ENCODE results near the gene PDZRN4. TPM values are rescaled to one million over a fixed set of nuclear protein-coding genes. Genes with fewer than 3 reads are reported as not detected.

The PDZRN4 gene
- total RNA-seq, 1 experiment from 2014 or later, result not detected

GRCh38 chr12:41186026-41186425 lies 2.1 kb upstream of the PDZRN4 start:
- H3K4me1 Mint-ChIP-seq (ENCODE audit: low read depth, unreplicated experiment), result no peaks in the 10 kb centered on the region
- no peak for TF ChIP-seq CTCF (IDR thresholded peaks at IDR 0.05; ENCODE audit: insufficient read depth in 1 of 2, low read depth in 1 of 2, low read length in 1 of 2, severe bottlenecking in 1 of 2, unreplicated experiment in 1 of 2)
- no peaks in the 10 kb centered on the region for H3K36me3 ChIP-seq (ENCODE audit: control insufficient read depth, insufficient read depth, low read length)
- ChIA-PET CTCF (no interaction called here), POLR2A (no interaction called here)
- no peaks in the 10 kb centered on the region for H3K9me3 Mint-ChIP-seq (ENCODE audit: unreplicated experiment)
- no peak overlapping the region for H3K4me3 ChIP-seq (ENCODE audit: low read depth, low read length)
- no peaks in the 10 kb centered on the region for H3K27me3 Mint-ChIP-seq (ENCODE audit: insufficient read depth, unreplicated experiment)
- H3K27me3 ChIP-seq (replicated peaks; ENCODE audit: control insufficient read depth, insufficient read depth, low read length), result no peaks in the 10 kb centered on the region
- no peak overlapping the region for H3K27ac Mint-ChIP-seq (ENCODE audit: unreplicated experiment)
- no peak overlapping the region for H3K4me3 Mint-ChIP-seq (ENCODE audit: unreplicated experiment)
- no peaks in the 10 kb centered on the region for H3K36me3 Mint-ChIP-seq (ENCODE audit: insufficient read depth, unreplicated experiment)
- no peak for DNase-seq
- H3K4me1 ChIP-seq, result no peaks in the 10 kb centered on the region
- intact Hi-C loops (cut with micrococcal nuclease; ENCODE audit: unreplicated experiment), result no loop called here
- H3K9me3 ChIP-seq, result no peaks in the 10 kb centered on the region
- BruUV-seq (replicated peaks), result no TSS peak

GRCh38 chr12:41188841-41189394 lies 798 bp downstream of the PDZRN4 start:
- Histone ChIP-seq H3K9me3 (no peaks in the 10 kb centered on the region), H3K27me3 (replicated peaks; ENCODE audit: control insufficient read depth, insufficient read depth, low read length) (no peaks in the 10 kb centered on the region), H3K4me3 (ENCODE audit: low read depth, low read length) (no peak overlapping the region), H3K4me1 (no peaks in the 10 kb centered on the region), H3K36me3 (ENCODE audit: control insufficient read depth, insufficient read depth, low read length) (no peaks in the 10 kb centered on the region)
- Mint-ChIP-seq H3K36me3 (ENCODE audit: insufficient read depth, unreplicated experiment) (no peaks in the 10 kb centered on the region), H3K4me1 (ENCODE audit: low read depth, unreplicated experiment) (no peaks in the 10 kb centered on the region), H3K9me3 (ENCODE audit: unreplicated experiment) (no peaks in the 10 kb centered on the region), H3K27me3 (ENCODE audit: insufficient read depth, unreplicated experiment) (no peaks in the 10 kb centered on the region), H3K27ac (ENCODE audit: unreplicated experiment) (no peak overlapping the region), H3K4me3 (ENCODE audit: unreplicated experiment) (no peak overlapping the region)
- POLR2A ChIA-PET, result no interaction called here
- no peak for TF ChIP-seq CTCF (IDR thresholded peaks at IDR 0.05; ENCODE audit: insufficient read depth in 1 of 2, low read depth in 1 of 2, low read length in 1 of 2, severe bottlenecking in 1 of 2, unreplicated experiment in 1 of 2)
- intact Hi-C loops (cut with micrococcal nuclease; ENCODE audit: unreplicated experiment), result no loop called here
- DNase-seq, result no peak
- BruUV-seq (replicated peaks), result no TSS peak
- CTCF ChIA-PET, result no interaction called here

GRCh38 chr12:41189395-41190251 lies 1.5 kb downstream of the PDZRN4 start:
- no peaks in the 10 kb centered on the region for H3K36me3 Mint-ChIP-seq (ENCODE audit: insufficient read depth, unreplicated experiment)
- TF ChIP-seq CTCF (IDR thresholded peaks at IDR 0.05; ENCODE audit: insufficient read depth in 1 of 2, low read depth in 1 of 2, low read length in 1 of 2, severe bottlenecking in 1 of 2, unreplicated experiment in 1 of 2), result no peak
- BruUV-seq (replicated peaks), result no TSS peak
- intact Hi-C loops (cut with micrococcal nuclease; ENCODE audit: unreplicated experiment), result no loop called here
- H3K27ac Mint-ChIP-seq (ENCODE audit: unreplicated experiment), result no peak overlapping the region
- Histone ChIP-seq H3K4me3 (ENCODE audit: low read depth, low read length) (no peak overlapping the region), H3K4me1 (no peaks in the 10 kb centered on the region), H3K36me3 (ENCODE audit: control insufficient read depth, insufficient read depth, low read length) (no peaks in the 10 kb centered on the region), H3K9me3 (no peaks in the 10 kb centered on the region), H3K27me3 (replicated peaks; ENCODE audit: control insufficient read depth, insufficient read depth, low read length) (no peaks in the 10 kb centered on the region)
- DNase-seq, result no peak
- no peaks in the 10 kb centered on the region for H3K27me3 Mint-ChIP-seq (ENCODE audit: insufficient read depth, unreplicated experiment)
- H3K9me3 Mint-ChIP-seq (ENCODE audit: unreplicated experiment), result no peaks in the 10 kb centered on the region
- H3K4me1 Mint-ChIP-seq (ENCODE audit: low read depth, unreplicated experiment), result no peaks in the 10 kb centered on the region
- POLR2A ChIA-PET, result no interaction called here
- CTCF ChIA-PET, result no interaction called here
- no peak overlapping the region for H3K4me3 Mint-ChIP-seq (ENCODE audit: unreplicated experiment)

Data from Caco-2 (cell line).